ENCODE data around the gene DLG2.

DLG2 gene

GRCh38 chr11:84901991-84902390 lies 725.2 kb downstream of the DLG2 start:
- Histone ChIP-seq H3K4me1 (ENCODE audit: control insufficient read depth, insufficient read depth, low read length) (no peaks in the 10 kb centered on the region), H3K4me3 (ENCODE audit: low read length) (no peak overlapping the region), H3K9me3 (ENCODE audit: control insufficient read depth, insufficient read depth, low read length) (no peaks in the 10 kb centered on the region), H3K36me3 (ENCODE audit: control insufficient read depth, insufficient read depth, low read length) (no peaks in the 10 kb centered on the region), H3K27ac (ENCODE audit: low read length) (no peak overlapping the region), H3K27me3 (ENCODE audit: control insufficient read depth, insufficient read depth, low read length) (no peaks in the 10 kb centered on the region)
- no peak for DNase-seq (ENCODE audit: low read depth, low spot score)
- WGBS (ENCODE audit: insufficient coverage, insufficient read length) = no CpG with 5 or more reads among the region's 1 CpG

- no peaks in the 10 kb centered on the region for H3K27me3 ChIP-seq (ENCODE audit: control insufficient read depth, insufficient read depth, low read length)
- no peaks in the 10 kb centered on the region for H3K36me3 ChIP-seq (ENCODE audit: control insufficient read depth, insufficient read depth, low read length)
- no peak for DNase-seq (ENCODE audit: low read depth, low spot score)
- H3K4me3 ChIP-seq (ENCODE audit: low read length) = no peak overlapping the region
- no peak overlapping the region for H3K27ac ChIP-seq (ENCODE audit: low read length)
- no peaks in the 10 kb centered on the region for H3K4me1 ChIP-seq (ENCODE audit: control insufficient read depth, insufficient read depth, low read length)
- no peaks in the 10 kb centered on the region for H3K9me3 ChIP-seq (ENCODE audit: control insufficient read depth, insufficient read depth, low read length)
Observed at GRCh38 chr11:84899740-84900139, 727.4 kb downstream of the DLG2 start.

- no CpG with 5 or more reads among the region's 2 CpGs for WGBS (ENCODE audit: insufficient coverage, insufficient read length)
- Histone ChIP-seq H3K27ac (ENCODE audit: low read length) (no peak overlapping the region), H3K36me3 (ENCODE audit: control insufficient read depth, insufficient read depth, low read length) (no peaks in the 10 kb centered on the region), H3K9me3 (ENCODE audit: control insufficient read depth, insufficient read depth, low read length) (no peaks in the 10 kb centered on the region), H3K27me3 (ENCODE audit: control insufficient read depth, insufficient read depth, low read length) (no peaks in the 10 kb centered on the region), H3K4me1 (ENCODE audit: control insufficient read depth, insufficient read depth, low read length) (no peaks in the 10 kb centered on the region), H3K4me3 (ENCODE audit: low read length) (no peak overlapping the region)
- no peak for DNase-seq (ENCODE audit: low read depth, low spot score)
Observed at GRCh38 chr11:84899134-84899533, 728.0 kb downstream of the DLG2 start.

GRCh38 chr11:84894666-84895065 lies 732.5 kb downstream of the DLG2 start:
- no peak for DNase-seq (ENCODE audit: low read depth, low spot score)
- no peaks in the 10 kb centered on the region for H3K9me3 ChIP-seq (ENCODE audit: control insufficient read depth, insufficient read depth, low read length)
- no CpG with 5 or more reads among the region's 2 CpGs for WGBS (ENCODE audit: insufficient coverage, insufficient read length)
- H3K4me3 ChIP-seq (ENCODE audit: low read length) = no peak overlapping the region
- no peaks in the 10 kb centered on the region for H3K36me3 ChIP-seq (ENCODE audit: control insufficient read depth, insufficient read depth, low read length)
- H3K27ac ChIP-seq (ENCODE audit: low read length) = no peak overlapping the region
- no peaks in the 10 kb centered on the region for H3K4me1 ChIP-seq (ENCODE audit: control insufficient read depth, insufficient read depth, low read length)
- no peaks in the 10 kb centered on the region for H3K27me3 ChIP-seq (ENCODE audit: control insufficient read depth, insufficient read depth, low read length)

GRCh38 chr11:84890676-84891075 lies 736.5 kb downstream of the DLG2 start:
- no peak overlapping the region for H3K27ac ChIP-seq (ENCODE audit: low read length)
- no peaks in the 10 kb centered on the region for H3K27me3 ChIP-seq (ENCODE audit: control insufficient read depth, insufficient read depth, low read length)
- no peak overlapping the region for H3K4me3 ChIP-seq (ENCODE audit: low read length)
- no peaks in the 10 kb centered on the region for H3K36me3 ChIP-seq (ENCODE audit: control insufficient read depth, insufficient read depth, low read length)
- no CpG with 5 or more reads among the region's 3 CpGs for WGBS (ENCODE audit: insufficient coverage, insufficient read length)
- H3K9me3 ChIP-seq (ENCODE audit: control insufficient read depth, insufficient read depth, low read length) = no peaks in the 10 kb centered on the region
- H3K4me1 ChIP-seq (ENCODE audit: control insufficient read depth, insufficient read depth, low read length) = no peaks in the 10 kb centered on the region
- DNase-seq (ENCODE audit: low read depth, low spot score) = no peak

GRCh38 chr11:84889556-84889955 lies 737.6 kb downstream of the DLG2 start:
- Histone ChIP-seq H3K4me1 (ENCODE audit: control insufficient read depth, insufficient read depth, low read length) (no peaks in the 10 kb centered on the region), H3K27ac (ENCODE audit: low read length) (no peak overlapping the region)
- no peak for DNase-seq (ENCODE audit: low read depth, low spot score)

GRCh38 chr11:84887055-84887629 lies 740.0 kb downstream of the DLG2 start:
- WGBS (ENCODE audit: insufficient coverage, insufficient read length) = no CpG with 5 or more reads among the region's 3 CpGs
- Histone ChIP-seq H3K9me3 (ENCODE audit: control insufficient read depth, insufficient read depth, low read length) (no peaks in the 10 kb centered on the region), H3K4me3 (ENCODE audit: low read length) (no peak overlapping the region), H3K27me3 (ENCODE audit: control insufficient read depth, insufficient read depth, low read length) (no peaks in the 10 kb centered on the region), H3K4me1 (ENCODE audit: control insufficient read depth, insufficient read depth, low read length) (no peaks in the 10 kb centered on the region), H3K36me3 (ENCODE audit: control insufficient read depth, insufficient read depth, low read length) (no peaks in the 10 kb centered on the region), H3K27ac (ENCODE audit: low read length) (no peak overlapping the region)
- no peak for DNase-seq (ENCODE audit: low read depth, low spot score)

More at GRCh38 chr11:84889556-84889955, 737.6 kb downstream of the DLG2 start:
- Histone ChIP-seq H3K36me3 (ENCODE audit: control insufficient read depth, insufficient read depth, low read length) (no peaks in the 10 kb centered on the region), H3K4me3 (ENCODE audit: low read length) (no peak overlapping the region), H3K27me3 (ENCODE audit: control insufficient read depth, insufficient read depth, low read length) (no peaks in the 10 kb centered on the region), H3K9me3 (ENCODE audit: control insufficient read depth, insufficient read depth, low read length) (no peaks in the 10 kb centered on the region)
- no CpG with 5 or more reads among the region's 3 CpGs for WGBS (ENCODE audit: insufficient coverage, insufficient read length)

GRCh38 chr11:84886344-84886743 lies 740.8 kb downstream of the DLG2 start:
- no CpG with 5 or more reads among the region's 1 CpG for WGBS (ENCODE audit: insufficient coverage, insufficient read length)
- H3K27me3 ChIP-seq (ENCODE audit: control insufficient read depth, insufficient read depth, low read length) = no peaks in the 10 kb centered on the region
- no peak for DNase-seq (ENCODE audit: low read depth, low spot score)

GRCh38 chr11:84884836-84885235 lies 742.3 kb downstream of the DLG2 start:
- Histone ChIP-seq H3K4me3 (ENCODE audit: low read length) (no peak overlapping the region), H3K9me3 (ENCODE audit: control insufficient read depth, insufficient read depth, low read length) (no peaks in the 10 kb centered on the region), H3K36me3 (ENCODE audit: control insufficient read depth, insufficient read depth, low read length) (no peaks in the 10 kb centered on the region), H3K27ac (ENCODE audit: low read length) (no peak overlapping the region), H3K27me3 (ENCODE audit: control insufficient read depth, insufficient read depth, low read length) (no peaks in the 10 kb centered on the region), H3K4me1 (ENCODE audit: control insufficient read depth, insufficient read depth, low read length) (no peaks in the 10 kb centered on the region)
- no peak for DNase-seq (ENCODE audit: low read depth, low spot score)
- no CpG with 5 or more reads among the region's 2 CpGs for WGBS (ENCODE audit: insufficient coverage, insufficient read length)

More at GRCh38 chr11:84886344-84886743, 740.8 kb downstream of the DLG2 start:
- H3K4me3 ChIP-seq (ENCODE audit: low read length) = no peak overlapping the region
- H3K36me3 ChIP-seq (ENCODE audit: control insufficient read depth, insufficient read depth, low read length) = no peaks in the 10 kb centered on the region
- no peak overlapping the region for H3K27ac ChIP-seq (ENCODE audit: low read length)
- H3K9me3 ChIP-seq (ENCODE audit: control insufficient read depth, insufficient read depth, low read length) = no peaks in the 10 kb centered on the region
- no peaks in the 10 kb centered on the region for H3K4me1 ChIP-seq (ENCODE audit: control insufficient read depth, insufficient read depth, low read length)

- Histone ChIP-seq H3K27me3 (ENCODE audit: control insufficient read depth, insufficient read depth, low read length) (no peaks in the 10 kb centered on the region), H3K27ac (ENCODE audit: low read length) (no peak overlapping the region), H3K9me3 (ENCODE audit: control insufficient read depth, insufficient read depth, low read length) (no peaks in the 10 kb centered on the region), H3K4me3 (ENCODE audit: low read length) (no peak overlapping the region), H3K4me1 (ENCODE audit: control insufficient read depth, insufficient read depth, low read length) (no peaks in the 10 kb centered on the region), H3K36me3 (ENCODE audit: control insufficient read depth, insufficient read depth, low read length) (no peaks in the 10 kb centered on the region)
- WGBS (ENCODE audit: insufficient coverage, insufficient read length) = no CpG with 5 or more reads among the region's 2 CpGs
- no peak for DNase-seq (ENCODE audit: low read depth, low spot score)
Observed at GRCh38 chr11:84882056-84882455, 745.1 kb downstream of the DLG2 start.

- Histone ChIP-seq H3K4me1 (ENCODE audit: control insufficient read depth, insufficient read depth, low read length) (no peaks in the 10 kb centered on the region), H3K27me3 (ENCODE audit: control insufficient read depth, insufficient read depth, low read length) (no peaks in the 10 kb centered on the region), H3K27ac (ENCODE audit: low read length) (no peak overlapping the region), H3K36me3 (ENCODE audit: control insufficient read depth, insufficient read depth, low read length) (no peaks in the 10 kb centered on the region), H3K4me3 (ENCODE audit: low read length) (no peak overlapping the region), H3K9me3 (ENCODE audit: control insufficient read depth, insufficient read depth, low read length) (no peaks in the 10 kb centered on the region)
- no CpG with 5 or more reads among the region's 2 CpGs for WGBS (ENCODE audit: insufficient coverage, insufficient read length)
- no peak for DNase-seq (ENCODE audit: low read depth, low spot score)
Observed at GRCh38 chr11:84871116-84871515, 756.0 kb downstream of the DLG2 start.

Measured in iPS DF 6.9 (cell line).